GM18520 (cell line): Measurements from ENCODE around the gene PXDC1.

Experiments used
- ATAC-seq: cut with Tn5 transposase; IDR thresholded peaks from one replicate; pipeline ENCODE4 v1.9.1; 2021; ENCODE audit not compliant: unreplicated experiment

The PXDC1 gene

GRCh38 chr6:3748208-3749066 lies 3.1 kb downstream of the PXDC1 start:
- no peak for ATAC-seq

DNA sequence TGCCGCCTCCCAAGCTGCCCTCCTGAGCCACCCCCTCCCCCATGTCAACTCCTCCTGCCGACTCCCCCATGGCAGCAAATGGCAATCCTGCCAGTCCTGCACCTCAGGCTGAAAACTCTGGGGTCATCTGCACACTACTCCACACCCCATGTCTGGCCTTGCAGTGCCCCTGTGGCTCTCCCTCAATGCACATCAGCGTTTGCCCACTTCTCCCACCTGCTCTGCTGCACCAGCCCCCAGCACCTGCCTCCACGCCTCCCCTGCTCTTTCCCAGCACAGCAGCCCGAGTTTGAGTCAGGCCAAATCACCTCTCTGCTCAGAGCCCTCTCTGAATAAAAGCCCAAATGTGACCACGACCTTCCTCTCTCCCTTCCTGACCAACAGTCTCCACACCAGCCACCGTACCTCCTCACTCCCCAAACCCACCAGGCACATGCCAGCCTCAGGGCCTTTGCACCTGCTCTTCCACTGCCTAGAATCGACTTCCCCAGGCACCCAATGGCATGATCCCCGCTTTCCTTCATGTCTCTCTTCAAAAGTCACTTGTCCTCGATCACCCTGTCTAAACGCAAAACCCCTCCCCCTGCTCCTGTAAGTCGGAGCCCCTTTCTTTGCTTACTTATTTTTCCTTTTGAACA lies 4.3 kb downstream of the PXDC1 start:
- no peak for ATAC-seq

- ATAC-seq = no peak
Observed at GRCh38 chr6:3746696-3747095, 4.8 kb downstream of the PXDC1 start.

- ATAC-seq = peak; percentile 40
Observed at GRCh38 chr6:3746119-3746691, 5.3 kb downstream of the PXDC1 start.

- no peak for ATAC-seq
Observed at GRCh38 chr6:3745566-3746118, 5.9 kb downstream of the PXDC1 start.

- no peak for ATAC-seq
Observed at GRCh38 chr6:3744901-3745470, 6.5 kb downstream of the PXDC1 start.

GRCh38 chr6:3744211-3744900 lies 7.2 kb downstream of the PXDC1 start:
- no peak for ATAC-seq

GRCh38 chr6:3743541-3743940 lies 8.0 kb downstream of the PXDC1 start:
- no peak for ATAC-seq

GRCh38 chr6:3742426-3743344 lies 8.8 kb downstream of the PXDC1 start:
- peak; percentile 42 for ATAC-seq

DNA sequence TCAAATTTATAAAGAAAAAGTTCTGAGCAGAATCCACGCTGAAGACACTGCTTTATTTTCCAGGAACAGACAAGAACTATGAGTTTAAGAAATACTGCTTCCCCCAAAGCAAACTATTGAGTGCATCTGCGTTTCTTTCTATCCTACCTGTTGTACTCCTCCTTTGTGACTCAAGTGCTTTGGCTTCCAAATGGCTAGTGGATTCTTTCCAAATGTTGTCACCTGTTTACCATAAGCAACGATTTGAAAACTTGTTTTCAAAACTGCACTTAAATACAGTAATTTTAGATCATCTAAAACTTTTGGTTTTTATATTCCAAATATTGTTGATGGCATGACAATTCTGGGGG lies 9.5 kb downstream of the PXDC1 start:
- ATAC-seq = no peak

DNA sequence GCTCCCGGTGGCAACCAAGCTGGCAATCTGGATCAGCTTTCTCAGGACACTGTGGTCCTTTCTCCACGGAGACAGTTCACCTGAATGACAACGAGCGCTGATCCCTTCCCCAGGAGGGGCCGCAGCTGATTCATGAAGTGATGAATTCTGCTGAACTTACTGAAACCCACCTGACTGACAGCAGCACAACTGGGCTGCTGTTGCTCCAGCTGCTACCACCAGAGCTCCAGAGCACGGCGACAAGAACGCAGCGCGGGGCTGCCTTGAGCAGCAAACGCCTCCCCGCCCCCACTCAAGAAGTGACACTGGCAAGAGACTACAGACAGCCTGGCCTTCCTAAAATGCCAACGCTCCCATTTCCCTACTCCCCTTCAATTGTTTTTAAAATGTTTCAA lies 10.0 kb downstream of the PXDC1 start:
- ATAC-seq = no peak

DNA sequence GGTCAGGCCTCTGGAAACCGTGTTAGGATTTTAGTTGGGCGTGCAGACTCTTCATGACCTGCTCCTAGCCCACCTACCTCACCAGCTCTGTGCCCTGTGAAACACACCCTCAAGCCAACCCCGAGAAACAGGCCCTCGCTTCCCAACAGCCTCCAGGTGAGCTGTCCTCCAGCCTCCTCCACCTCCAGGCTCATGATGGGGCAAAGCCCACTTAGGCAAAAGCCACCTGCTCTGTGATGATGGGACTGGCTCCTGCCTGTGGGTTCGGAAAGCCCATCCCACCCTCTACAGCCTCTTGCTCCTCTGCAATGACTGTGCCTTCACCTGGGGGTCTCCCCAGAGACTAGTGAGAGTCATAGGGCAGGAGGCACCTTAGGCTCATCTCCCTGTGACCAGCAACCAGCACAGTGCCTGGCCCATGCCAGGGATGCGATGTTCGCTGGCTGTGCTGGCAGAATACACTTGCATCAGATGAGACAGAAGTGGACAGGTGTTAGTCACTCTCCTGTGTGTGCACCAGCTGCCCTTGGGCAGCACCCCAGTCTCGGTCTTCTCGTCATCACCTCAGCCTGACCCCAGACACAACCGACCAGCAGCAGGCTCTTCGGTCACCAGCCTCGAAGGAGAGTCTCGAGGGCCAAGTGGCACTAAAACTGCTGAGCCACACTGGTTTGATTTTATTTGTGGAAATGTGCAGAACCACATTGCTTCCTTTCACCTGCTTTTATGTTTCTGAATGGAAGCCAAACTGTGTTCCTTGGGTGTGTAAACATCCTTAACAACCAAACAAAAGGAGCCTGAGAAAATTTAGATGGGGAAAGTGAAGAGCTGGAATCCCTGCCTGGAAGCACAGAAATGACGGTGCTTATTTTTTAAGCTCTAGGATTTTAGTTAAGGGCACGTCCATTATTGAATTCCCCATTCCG lies 10.7 kb downstream of the PXDC1 start:
- ATAC-seq = no peak

DNA sequence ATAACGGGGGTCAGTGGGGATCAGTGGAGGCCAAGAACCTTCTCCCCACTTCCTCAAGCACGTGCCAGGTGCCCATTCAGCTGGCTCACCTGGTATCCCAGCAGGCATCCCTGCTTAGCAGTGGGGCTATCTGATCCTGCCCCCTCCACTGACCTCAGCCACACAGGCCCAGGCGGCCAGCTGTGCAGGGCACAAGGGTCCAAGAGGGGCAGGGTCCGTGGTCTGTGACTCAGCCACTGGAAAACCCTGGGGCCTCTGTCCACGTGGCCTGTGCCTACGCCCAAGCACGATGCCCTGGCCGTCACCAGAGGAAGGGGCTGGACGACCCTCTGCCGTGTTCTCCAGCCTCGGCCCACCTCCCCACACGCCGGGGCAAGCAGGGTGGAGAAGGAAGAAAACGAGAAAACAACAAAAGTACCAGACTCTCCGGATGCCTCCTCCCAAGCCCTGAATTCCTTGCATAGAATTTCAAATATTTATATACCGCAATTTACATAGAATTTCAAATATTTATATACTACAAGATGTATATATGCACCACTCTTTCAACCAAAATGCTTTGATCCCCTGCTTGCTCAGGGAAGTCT lies 12.1 kb downstream of the PXDC1 start:
- no peak for ATAC-seq

DNA sequence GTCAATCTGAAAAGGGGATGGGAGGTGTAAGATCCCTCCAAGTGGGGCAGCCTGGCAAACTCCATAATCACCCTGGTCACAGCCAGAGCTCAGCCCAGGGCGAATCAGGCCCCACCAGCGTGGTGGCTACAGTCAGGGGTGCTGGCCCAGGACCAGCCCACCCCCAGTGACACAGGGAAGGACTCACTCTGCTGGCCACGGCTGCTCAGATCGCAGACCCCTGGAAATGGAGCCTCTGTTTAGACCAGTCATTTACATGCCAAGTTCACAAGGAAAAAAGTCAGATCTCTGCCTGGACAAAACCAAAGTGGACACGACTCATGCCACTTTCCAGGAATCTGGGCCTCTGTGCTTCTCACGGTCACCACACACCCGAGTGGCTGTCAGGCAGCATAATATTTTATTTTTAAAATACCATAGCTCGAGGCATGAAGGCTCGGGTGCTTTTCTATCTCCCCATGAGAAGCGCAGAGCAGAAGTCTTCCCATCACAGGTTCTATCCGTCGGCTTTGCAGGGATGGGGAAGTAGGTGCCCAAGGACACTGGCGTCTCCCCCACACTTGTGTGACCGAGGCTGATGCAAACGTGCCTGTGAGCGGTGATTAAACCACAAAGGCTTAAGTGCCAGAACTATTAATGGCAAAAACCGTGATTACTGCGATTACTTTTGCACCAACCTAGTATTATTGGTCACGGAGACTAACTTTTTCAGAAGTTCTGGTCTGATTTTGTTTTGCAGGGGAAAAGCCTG lies 13.0 kb downstream of the PXDC1 start:
- ATAC-seq = no peak

DNA sequence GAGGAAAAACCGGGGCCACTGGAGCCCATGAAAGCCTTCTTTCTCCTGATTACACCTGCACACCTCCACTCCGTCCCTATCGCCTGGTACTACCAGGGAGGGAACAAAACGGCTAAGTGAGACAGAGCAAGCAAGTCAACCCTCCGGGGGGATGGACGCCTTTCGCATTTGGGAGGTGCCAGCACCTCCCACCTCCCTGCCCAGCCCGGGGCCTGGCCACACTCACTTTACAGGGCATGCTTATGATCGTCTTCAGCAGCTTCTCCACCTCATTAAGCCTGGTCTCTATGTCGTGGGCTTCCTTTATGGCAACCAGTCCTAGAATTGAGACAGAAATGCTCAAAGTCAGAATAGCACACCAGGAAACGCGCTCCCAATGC lies 13.7 kb downstream of the PXDC1 start:
- ATAC-seq = no peak

- no peak for ATAC-seq
Observed at GRCh38 chr6:3737149-3737830, 14.2 kb downstream of the PXDC1 start.

DNA sequence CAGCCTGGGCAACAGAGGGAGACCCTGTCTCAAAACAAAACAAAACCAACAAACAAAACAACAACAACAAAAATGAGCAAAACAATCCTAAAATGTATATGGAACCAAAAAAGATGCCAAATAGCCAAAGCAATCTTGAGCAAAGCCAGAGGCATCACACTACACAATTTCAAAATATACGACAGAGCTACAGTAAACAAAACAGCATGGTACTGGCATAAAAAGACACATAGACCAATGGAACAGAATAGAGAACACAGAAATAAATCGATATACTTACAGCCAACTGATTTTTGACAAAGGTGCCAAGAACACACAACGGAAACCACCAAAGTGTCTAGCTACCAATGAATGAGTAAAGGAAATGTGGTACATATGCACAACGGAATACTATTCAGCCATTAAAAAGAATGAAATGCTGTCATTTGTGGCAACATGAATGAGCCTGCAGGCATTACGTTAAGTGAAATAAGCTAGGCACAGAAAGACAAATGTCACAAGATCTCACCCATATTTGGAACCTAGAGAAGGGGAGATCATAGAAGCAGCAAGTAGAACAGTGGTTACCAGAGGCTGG lies 16.4 kb downstream of the PXDC1 start:
- no peak for ATAC-seq
